ENCODE data around the gene CTDSP2. TPM values are rescaled to one million over a fixed set of nuclear protein-coding genes. Genes with fewer than 3 reads are reported as not detected.

The CTDSP2 gene
- total RNA-seq, 1 experiment from 2014 or later: 43.3 TPM

Small RNA genes within 50 kb of the gene (small RNA-seq; reads per million reads assigned to genes)
- gene MIR26A2 (0.11 reads per million), gene RNU6-1083P (not detected)

Other genes with a start within 250 kb of the CTDSP2 start
- gene DTX3, start 241.9 kb downstream of the CTDSP2 start, total RNA-seq (2014; rRNA removed; shearing (Covaris generic)): 11.3 and 16.7 TPM in 2 replicates
- 5.7 and 6.0 TPM in 2 replicates for gene ARHGEF25, start 235.3 kb downstream of the CTDSP2 start, total RNA-seq (2014; rRNA removed; shearing (Covaris generic))
- 23.6 and 34.1 TPM in 2 replicates for gene B4GALNT1, start 213.5 kb downstream of the CTDSP2 start, total RNA-seq (2014; rRNA removed; shearing (Covaris generic))
- 78.0 and 78.9 TPM in 2 replicates for gene OS9, start 152.6 kb downstream of the CTDSP2 start, total RNA-seq (2014; rRNA removed; shearing (Covaris generic))
- gene AGAP2, start 108.0 kb downstream of the CTDSP2 start, total RNA-seq (2014; rRNA removed; shearing (Covaris generic)): 11.2 and 11.6 TPM in 2 replicates
- 21.6 and 28.9 TPM in 2 replicates for gene TSPAN31, start 101.7 kb downstream of the CTDSP2 start, total RNA-seq (2014; rRNA removed; shearing (Covaris generic))
- 442 and 461 TPM in 2 replicates for gene CDK4, start 94.4 kb downstream of the CTDSP2 start, total RNA-seq (2014; rRNA removed; shearing (Covaris generic))
- gene MARCHF9, start 91.6 kb downstream of the CTDSP2 start, total RNA-seq (2014; rRNA removed; shearing (Covaris generic)): 11.3 and 15.9 TPM in 2 replicates
- gene CYP27B1, start 79.7 kb downstream of the CTDSP2 start, total RNA-seq (2014; rRNA removed; shearing (Covaris generic)): 0.17 and 0.19 TPM in 2 replicates
- gene METTL1, start 74.6 kb downstream of the CTDSP2 start, total RNA-seq (2014; rRNA removed; shearing (Covaris generic)): 26.9 and 31.6 TPM in 2 replicates
- 3.7 and 7.0 TPM in 2 replicates for gene EEF1AKMT3, start 74.1 kb downstream of the CTDSP2 start, total RNA-seq (2014; rRNA removed; shearing (Covaris generic))
- 55.0 and 57.6 TPM in 2 replicates for gene TSFM, start 63.9 kb downstream of the CTDSP2 start, total RNA-seq (2014; rRNA removed; shearing (Covaris generic))
- gene AVIL, start 28.0 kb downstream of the CTDSP2 start, total RNA-seq (2014; rRNA removed; shearing (Covaris generic)): 0.13 TPM in 2 replicates
- 17.8 and 24.6 TPM in 2 replicates for gene ATP23, start 94.8 kb upstream of the CTDSP2 start, total RNA-seq (2014; rRNA removed; shearing (Covaris generic))

Data from HT1080 (cell line).